Fibroblast of upper back skin (primary cell): Measurements from ENCODE around the gene ZFAND3.

Experiments
- DNase-seq: peaks from one replicate; pipeline ENCODE4 v3.0.0-alpha.2; 2013

The ZFAND3 gene

GRCh38 chr6:38158762-38159350, 339.3 kb downstream of the ZFAND3 start:
- no peak for DNase-seq

DNA sequence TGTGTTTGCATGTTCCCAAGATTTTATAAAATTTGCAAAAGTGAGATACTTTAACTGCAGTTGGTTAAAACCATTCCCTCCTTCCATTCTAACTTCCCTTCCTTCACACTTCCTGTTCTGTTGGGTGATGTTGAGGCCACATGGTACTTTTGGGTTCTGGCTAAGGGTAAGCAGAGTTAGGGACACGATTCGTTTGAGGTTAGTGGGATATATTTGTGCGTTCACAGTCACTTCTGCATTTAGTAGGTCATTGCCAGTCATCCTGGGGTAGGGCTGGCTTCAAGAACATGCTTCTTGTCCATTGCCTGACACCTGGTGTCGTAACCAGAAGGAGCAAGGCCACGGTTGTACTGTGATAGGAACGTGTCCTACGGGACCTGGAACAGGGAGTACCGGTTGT, 340.1 kb downstream of the ZFAND3 start:
- no peak for DNase-seq

DNA sequence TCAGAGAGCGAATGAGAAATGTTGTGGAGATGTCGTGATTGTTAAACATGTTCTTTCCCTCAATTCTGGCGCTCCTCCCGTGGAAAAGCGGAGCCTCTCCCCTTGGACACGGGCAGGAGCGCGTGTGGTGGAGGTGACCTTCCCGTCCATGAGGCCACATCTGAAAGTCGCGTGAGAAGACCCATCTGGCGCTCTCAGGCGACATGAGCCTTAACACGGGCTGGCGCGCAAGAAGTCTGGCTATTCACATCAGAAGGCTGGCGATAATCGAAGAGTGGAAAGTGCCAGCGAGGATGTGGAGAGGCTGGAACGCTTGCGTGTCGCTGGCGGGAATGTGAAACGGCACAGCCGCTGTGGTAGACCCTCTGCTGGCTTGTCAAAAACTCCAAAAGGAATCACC, 341.3 kb downstream of the ZFAND3 start:
- DNase-seq, result no peak

GRCh38 chr6:38161331-38161730, 341.8 kb downstream of the ZFAND3 start:
- DNase-seq, result no peak

DNA sequence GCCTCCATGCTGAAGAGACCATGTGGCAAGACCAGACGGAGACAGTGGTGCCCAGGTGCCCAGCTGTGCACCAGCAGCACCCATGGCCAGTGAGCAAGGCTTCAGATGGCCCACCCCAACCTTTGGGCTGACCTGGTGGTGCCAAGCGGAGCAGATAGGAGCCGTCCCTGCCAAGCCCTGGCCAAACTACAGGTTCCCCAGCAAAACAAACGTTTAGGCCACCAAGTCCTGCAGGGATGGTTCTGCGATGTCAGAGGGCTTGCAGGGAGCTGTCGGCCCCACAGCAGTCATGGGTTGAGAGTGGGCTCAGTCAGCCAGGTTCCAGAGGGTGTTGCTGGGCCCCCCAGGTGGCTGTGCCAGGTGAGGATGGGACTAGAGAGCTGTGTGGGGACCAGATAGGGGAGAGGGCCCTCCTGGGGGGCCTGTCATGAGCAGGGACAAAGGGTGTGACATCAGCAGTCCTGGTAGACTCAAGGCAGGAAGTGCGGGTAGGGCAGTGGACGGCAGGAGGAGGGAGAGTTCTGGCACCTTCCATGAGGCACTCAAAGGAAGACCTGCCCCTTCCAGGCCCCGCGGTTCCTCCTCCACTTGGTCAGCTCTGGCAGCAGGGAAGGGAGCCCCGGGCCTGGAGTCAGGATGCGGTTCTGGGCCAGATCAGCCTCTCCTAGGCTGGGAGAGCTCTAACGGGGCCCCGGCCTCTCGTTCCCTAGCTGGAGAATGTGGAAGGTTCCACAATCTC, 342.4 kb downstream of the ZFAND3 start:
- DNase-seq, result no peak

- DNase-seq, result no peak
These were observed 343.1 kb downstream of the ZFAND3 start for GRCh38 chr6:38162493-38163185.

DNA sequence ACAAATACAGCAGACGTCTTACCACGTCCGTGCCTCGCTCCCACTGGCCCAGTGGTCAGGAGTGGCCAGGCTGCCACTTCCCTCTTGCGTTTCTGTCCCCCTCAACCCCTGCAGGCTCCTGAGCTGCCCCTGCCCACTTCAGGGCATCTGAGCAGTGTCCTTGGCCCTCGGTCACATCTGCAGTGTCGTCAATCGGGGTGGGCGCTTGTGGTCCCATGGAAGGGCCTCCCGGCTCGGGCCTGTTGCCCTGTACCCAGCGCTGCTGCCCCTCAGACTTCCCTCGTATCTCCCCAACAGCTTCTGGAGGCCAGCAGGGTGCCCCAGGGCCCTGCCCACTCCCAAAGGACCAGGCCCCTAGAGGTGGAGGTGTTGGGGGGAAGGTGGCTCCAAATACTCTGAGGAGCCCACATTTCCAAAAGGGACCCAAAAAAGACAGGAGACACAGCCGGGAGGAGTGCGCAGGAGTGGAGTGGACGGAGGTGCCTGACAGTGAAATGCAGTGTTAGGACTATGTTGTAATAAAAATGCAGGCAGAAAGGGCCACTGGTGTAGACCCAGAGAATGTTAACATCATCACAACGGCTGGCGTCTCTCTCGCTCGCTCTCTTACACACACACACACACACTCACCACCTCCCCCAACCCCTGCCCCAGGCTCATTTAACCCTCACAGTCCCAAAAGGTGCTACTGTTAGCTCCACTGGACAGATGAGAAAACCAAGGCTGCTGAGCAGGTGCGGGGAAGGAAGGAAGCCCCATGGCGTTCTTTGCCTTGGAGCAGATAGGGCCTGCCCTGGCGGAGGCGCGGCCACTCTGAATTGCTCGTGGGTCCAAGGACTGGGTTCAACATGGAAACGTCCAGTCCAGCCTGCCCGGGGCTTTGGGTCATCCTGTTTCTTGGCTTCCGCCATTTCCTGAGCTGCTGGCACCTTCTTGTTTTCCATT, 343.9 kb downstream of the ZFAND3 start:
- no peak for DNase-seq

DNA sequence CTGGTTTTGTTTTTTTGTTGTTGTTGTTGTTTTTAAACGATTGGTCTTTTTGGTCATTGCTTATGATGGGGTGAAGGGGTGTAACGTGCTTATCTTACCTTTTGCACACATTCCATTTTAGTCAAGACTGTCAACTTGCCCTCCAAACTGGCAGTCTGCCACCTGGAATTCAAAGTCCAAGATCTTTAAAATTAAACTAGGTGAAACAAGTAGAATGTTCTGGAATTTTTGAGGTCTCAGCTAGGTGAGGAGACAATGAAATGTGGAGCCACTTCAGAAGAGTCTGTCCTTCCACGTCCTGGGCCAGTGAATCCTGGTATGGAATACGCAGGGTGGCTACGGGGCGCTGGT, 344.6 kb downstream of the ZFAND3 start:
- DNase-seq, result no peak

- no peak for DNase-seq
These were observed 345.2 kb downstream of the ZFAND3 start for GRCh38 chr6:38164671-38165108.

DNA sequence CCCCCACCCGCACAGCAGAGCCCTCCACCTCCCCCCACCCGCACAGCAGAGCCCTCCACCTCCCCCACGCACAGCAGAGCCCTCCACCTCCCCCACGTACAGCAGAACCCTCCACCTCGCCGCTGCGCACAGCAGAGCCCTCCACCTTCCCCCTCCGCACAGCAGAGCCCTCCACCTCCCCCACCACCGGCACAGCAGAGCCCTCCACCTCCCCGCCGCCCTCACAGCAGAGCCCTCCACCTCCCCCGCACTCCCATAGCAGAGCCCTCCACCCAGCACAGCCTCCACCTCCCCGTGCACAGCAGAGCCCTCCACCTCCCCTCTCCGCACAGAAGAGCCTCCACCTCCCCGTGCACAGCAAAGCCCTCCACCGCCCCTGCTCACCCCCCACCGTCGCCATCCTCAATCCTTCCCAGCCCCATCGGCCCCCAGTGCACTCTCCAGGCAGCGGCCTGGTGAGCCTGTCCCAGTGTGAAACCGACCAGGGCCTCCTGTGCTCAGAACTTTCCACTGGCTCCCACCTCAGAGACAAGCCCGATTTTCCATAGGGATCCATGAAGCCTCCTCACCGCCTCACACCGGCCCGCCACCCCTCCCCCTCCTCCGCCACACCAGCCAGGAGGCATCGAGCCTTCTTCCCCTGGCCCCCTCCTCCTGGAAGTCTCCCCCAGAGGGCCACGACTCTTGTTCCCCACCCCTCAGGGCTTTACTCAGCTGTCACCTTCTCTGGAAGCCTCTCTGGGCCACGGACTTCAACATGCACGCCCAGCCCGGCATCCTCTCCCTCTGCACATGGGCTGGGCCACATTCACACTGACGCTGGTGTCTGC, 347.1 kb downstream of the ZFAND3 start:
- DNase-seq, result no peak

DNA sequence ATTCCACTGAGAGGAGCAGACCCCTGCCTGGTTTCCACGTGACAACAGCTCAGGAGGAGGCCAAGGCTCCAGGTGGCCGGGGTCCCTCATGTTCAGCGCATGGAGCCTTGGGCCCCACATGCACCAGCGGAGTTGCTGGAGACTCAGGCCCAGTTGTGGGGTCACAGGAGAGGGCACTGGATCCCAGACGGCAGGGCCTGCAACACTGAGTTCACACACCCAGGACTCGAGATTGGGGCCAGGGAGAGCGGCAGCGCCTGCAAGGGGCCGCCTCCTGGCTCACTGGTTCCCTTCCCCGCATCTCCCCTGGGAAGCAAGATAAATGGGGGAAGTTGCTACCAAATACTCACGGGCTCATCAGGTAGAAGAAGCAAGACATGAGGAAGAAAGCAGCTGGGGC, 348.1 kb downstream of the ZFAND3 start:
- no peak for DNase-seq

DNA sequence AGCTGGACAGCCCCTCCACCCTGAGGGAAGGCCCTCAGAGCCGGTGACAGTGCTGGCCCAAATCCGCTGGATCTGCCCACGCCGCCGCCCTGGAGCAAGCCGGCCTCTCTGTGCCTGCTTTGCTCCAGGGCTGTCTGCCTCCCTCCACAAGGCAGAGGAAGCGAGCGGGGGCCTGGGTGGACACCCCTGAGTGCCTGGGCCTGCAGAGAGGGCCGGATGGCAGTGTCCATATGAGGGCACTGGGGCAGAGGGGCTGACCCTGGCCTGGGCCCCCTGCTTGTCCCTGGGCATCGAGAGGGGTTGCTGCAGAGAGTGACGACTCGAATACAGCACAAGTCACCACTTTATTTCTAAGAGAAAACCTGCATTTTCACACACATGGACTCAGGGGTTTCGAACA, 348.6 kb downstream of the ZFAND3 start:
- DNase-seq, result no peak

DNA sequence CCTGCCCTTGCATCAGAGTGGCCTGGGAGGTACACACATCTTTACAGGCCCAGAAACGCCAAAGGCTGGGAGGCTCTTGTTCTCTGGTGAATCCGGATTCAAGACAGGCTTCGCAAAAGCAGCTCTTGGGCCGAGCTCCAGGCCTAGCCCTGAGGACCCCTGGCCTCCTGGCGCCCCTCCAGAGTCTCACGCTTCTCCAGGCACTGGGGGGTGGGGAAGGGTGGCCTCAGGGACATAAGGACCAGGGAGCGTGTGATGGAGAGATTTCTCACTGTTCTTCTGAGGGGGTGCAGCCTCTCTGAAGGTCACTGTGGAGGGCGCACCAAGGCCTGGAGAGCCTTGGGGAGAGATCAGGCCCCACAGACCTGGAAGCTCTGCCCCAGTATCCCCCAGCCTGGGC, 349.2 kb downstream of the ZFAND3 start:
- DNase-seq, result no peak

DNA sequence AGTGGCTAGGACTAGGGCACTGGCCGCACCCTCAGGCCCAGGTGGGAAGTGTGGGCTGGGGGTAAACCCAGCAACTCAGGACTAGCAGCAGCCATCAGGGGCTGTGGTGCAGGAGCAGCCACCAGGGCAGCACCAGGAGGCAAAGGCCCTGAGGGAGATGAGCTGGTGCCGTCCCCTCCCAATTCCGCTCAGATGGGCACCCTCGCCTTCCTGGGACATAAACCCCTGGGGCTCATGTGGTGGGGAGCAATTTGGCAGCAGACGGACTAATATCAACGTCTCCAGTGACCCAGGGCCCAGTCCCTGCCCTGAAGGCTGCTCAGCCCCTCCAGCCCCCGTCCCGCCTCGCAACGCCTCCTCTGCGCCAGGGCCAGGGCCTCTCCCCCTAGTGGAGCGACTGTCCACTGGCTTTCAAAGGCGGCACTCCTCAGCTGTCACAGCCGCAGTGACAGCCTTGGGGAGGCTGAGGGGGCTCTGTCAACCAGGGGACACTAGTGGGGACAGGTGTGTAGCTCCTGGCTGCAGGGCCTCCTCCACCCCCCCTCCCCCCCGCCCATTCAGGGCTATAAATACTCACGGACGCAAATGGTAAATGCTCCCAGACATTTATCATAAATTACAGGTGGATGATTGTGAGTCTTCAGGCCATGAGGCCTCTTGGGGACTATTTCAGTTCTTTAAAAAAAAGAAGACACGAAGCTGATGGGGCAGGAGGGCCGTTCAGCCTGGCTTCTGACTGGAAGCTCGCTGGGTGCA, 349.9 kb downstream of the ZFAND3 start:
- no peak for DNase-seq

- no peak for DNase-seq
These were observed 350.5 kb downstream of the ZFAND3 start for GRCh38 chr6:38169977-38170526.

- no peak for DNase-seq
These were observed 351.3 kb downstream of the ZFAND3 start for GRCh38 chr6:38170666-38171355.

DNA sequence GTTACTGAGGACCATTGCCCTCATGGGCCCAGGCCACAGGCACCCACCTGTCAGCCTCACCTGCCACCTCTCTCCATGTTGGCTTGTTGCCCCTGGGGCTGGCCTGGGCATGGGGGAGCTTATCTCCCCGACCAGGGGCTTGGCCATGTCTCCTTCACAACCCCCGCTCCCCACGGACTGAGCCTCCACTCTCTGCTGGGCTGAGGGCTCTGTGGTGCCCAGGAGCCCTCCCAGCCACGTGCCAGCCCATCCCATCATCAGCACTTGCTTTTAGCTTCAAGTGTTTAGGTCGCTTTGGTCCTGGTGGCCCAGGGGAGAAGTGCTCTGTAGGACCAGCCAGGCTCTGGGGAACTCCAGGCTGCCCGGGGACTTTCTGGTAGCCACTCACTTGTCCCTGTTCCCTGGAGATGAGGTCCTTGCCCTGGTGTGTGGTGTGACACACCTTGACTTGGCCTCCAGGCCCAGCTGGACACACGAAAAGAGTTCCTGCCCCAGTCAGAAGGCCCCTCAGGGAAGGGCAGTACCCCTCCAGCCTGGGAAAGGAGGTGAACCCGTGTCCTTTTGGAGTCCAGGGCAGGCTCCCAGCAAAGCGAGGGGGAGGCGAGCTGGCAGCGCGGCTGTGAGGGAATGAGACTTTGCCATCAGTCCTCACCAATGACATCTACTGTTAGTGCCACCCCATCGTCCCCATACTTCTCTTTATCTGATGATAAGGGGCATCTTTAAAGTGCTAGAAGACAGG, 352.6 kb downstream of the ZFAND3 start:
- no peak for DNase-seq

- DNase-seq, result no peak
These were observed 353.3 kb downstream of the ZFAND3 start for GRCh38 chr6:38172739-38173410.

DNA sequence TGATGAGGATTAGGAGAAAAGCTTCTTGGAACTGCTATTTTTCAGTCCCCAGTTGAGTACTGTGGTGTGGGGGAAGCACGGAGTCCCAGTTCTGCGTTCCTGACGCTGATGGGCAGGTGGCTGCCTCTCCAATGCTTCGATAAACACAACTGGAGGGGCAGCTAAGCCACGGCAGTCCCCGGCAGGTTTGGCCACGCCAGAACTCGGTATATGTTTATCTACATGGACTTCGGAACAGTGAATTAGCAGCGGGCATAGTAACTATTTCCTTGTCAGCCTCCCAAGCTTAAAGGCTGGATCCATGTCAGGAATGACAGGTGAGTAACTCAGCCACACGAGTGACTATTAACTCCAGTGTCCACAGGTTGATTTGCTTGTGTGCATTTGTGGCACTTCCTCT, 354.4 kb downstream of the ZFAND3 start:
- DNase-seq, result no peak
